Frontal cortex (tissue), 4 donors: ENCODE results near the gene TOGARAM2. TPM values are rescaled to one million over a fixed set of nuclear protein-coding genes. Genes with fewer than 3 reads are reported as not detected.

Source experiments
- DNase-seq, 2 donors: peaks; one replicate each; pipeline ENCODE4 v3.0.0; 2012; ENCODE audit warnings: low spot score in 2 of 2
- FAIRE-seq: peaks from 2 replicates; lab custom pipeline; 2012; peaks lifted over from hg19 to GRCh38; lab: Jason Lieb, UNC
- small RNA-seq: library from RNA; depleted of rRNA; stranded (forward); fragments of <200 nt; gene quantifications from one replicate; pipeline ENCODE3, GENCODE V24; 2014
- total RNA-seq: library from RNA; depleted of rRNA; stranded (reverse); fragments of >200 nt; gene quantifications from one replicate; pipeline ENCODE4 v1.2.3, GENCODE V29; 2014
- donor health status: control.
- donor health status: control.
- donor health status: control.

Gene TOGARAM2
- total RNA-seq, 1 donor from 2014 or later, result under 0.01 TPM

- no peak for DNase-seq
- no peak for FAIRE-seq
Observed at GRCh38 chr2:29097569-29097968, 116.5 kb downstream of the TOGARAM2 start.

DNA sequence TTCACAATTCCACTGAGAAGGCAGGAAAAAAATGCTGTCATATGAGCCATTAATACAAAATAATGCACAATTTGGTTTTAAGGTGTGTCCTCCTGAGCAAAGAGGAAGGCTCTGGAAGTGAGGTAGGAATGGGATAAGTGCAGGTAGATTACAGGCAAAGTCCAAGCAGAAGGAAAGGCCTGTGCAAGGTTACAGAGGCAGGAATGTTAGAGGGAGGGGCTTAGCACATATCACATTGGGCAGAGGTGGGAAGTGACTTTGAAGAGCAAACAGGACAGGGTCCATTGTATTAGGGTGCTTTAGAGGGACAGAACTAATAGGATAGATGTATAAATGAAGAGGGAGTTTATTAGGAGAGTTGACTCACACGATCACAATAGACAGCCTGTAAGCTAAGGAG lies 119.5 kb downstream of the TOGARAM2 start:
- no peak for DNase-seq
- FAIRE-seq, result no peak

Small RNA genes within 50 kb of the gene (small RNA-seq; reads per million reads assigned to genes)
- gene RF00019, result not detected

Other genes starting within 250 kb of the TOGARAM2 start
- gene PPP1CB, start 229.5 kb upstream of the TOGARAM2 start, total RNA-seq, result 428 TPM
- 0.82 TPM for gene SPDYA, start 170.5 kb upstream of the TOGARAM2 start, total RNA-seq
- gene TRMT61B, start 111.0 kb upstream of the TOGARAM2 start, total RNA-seq, result 37.5 TPM
- 64.8 TPM for gene WDR43, start 86.6 kb upstream of the TOGARAM2 start, total RNA-seq
- not detected for gene PCARE, start 93.2 kb downstream of the TOGARAM2 start, total RNA-seq
- gene CLIP4, start 134.1 kb downstream of the TOGARAM2 start, total RNA-seq, result 49.3 TPM